Epithelial cell of umbilical artery (primary cell): ENCODE data around the gene RND1. TPM values are rescaled to one million over a fixed set of nuclear protein-coding genes. Genes with fewer than 3 reads are reported as not detected.

Experiments
- total RNA-seq: library from RNA; depleted of rRNA; stranded (reverse); fragments of >200 nt; gene quantifications from 2 replicates; pipeline ENCODE4 v1.2.3, GENCODE V29; 2014

Gene RND1
- 1.6 and 2.1 TPM in 2 replicates for total RNA-seq

GRCh38 chr12:48865281-48866051 lies at the start of gene RND1:
RND1 (minus strand) TSS chr12:48865870; CDS start chr12:48865767, 103 bp downstream.

DNA sequence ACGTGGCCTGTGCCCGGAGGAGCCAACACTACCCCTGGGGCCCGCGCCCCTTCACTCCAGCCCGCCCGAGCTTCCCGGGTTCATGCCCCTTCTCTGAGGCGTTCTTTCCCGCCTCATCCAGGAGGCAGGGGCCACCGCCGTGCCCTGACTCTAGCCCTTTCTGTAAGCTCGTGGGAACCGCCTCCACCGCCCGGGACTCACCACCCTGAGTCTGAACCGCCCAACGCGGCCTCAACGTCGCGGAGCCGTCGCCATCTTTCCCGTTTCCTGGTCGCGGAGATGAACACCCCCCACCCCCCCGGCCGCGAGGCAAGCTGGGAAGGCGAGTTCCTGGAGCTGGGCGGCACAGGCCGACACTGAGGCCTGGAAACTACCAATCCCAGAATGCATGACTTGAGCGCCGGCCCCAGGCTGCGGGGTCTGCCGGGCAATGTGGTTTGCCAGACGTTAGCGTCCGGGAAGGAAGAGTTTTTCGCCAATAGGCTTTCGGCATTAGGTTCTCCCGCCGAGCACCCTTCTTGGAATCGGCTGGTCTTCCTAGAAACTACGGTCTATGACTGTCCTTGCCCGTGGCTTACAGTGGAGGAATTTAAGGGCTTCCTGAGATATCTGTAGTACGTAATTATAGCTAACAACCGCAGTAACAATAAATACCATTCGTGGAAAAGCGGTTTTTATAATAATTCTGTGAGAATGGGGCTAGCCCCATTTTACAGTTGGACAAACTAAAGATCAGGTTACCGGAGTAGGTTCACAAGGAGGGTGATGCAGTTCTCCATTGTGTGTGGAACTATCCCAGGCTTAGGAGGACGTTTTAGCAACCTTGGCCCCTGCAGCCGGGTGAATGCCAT lies 13.6 kb downstream of the RND1 start, which contains the start of gene DDX23:
Gene DDX23, minus strand, starts transcription at position 281 of the 851 bp plus-strand sequence. CDS start 6,381 bp downstream, outside the sequence.

GRCh38 chr12:48817873-48818830 lies 47.5 kb downstream of the RND1 start, which contains the start of gene CACNB3:
CACNB3 (plus strand) TSS chr12:48818496; CDS start chr12:48818930, 434 bp downstream.

Other genes with a start within 250 kb of the RND1 start
- 54.0 and 54.6 TPM in 2 replicates for gene KANSL2, start 183.6 kb downstream of the RND1 start, total RNA-seq
- 19.8 and 28.3 TPM in 2 replicates for gene CCNT1, start 149.2 kb downstream of the RND1 start, total RNA-seq
- gene ADCY6, start 76.8 kb downstream of the RND1 start, total RNA-seq: 27.8 and 33.5 TPM in 2 replicates
- gene CACNB3, start 47.4 kb downstream of the RND1 start, total RNA-seq: 14.1 and 15.3 TPM in 2 replicates
- 78.0 and 112 TPM in 2 replicates for gene DDX23, start 13.7 kb downstream of the RND1 start, total RNA-seq
- 18.4 and 21.4 TPM in 2 replicates for gene FKBP11, start 59.6 kb upstream of the RND1 start, total RNA-seq
- gene ARF3, start 91.6 kb upstream of the RND1 start, total RNA-seq: 37.4 and 42.2 TPM in 2 replicates
- 0.32 TPM in 1 of 2 replicates, not detected in the other for gene WNT10B, start 105.9 kb upstream of the RND1 start, total RNA-seq
- gene WNT1, start 112.5 kb upstream of the RND1 start, total RNA-seq: not detected in 2 replicates
- gene DDN, start 133.5 kb upstream of the RND1 start, total RNA-seq: 0.15 and 0.32 TPM in 2 replicates
- 50.5 and 62.7 TPM in 2 replicates for gene PRKAG1, start 152.9 kb upstream of the RND1 start, total RNA-seq
- gene KMT2D, start 194.9 kb upstream of the RND1 start, total RNA-seq: 21.1 and 29.8 TPM in 2 replicates
- 1.6 and 4.9 TPM in 2 replicates for gene RHEBL1, start 204.1 kb upstream of the RND1 start, total RNA-seq
- gene DHH, start 228.9 kb upstream of the RND1 start, total RNA-seq: 3.9 and 9.9 TPM in 2 replicates
- 84.8 and 91.6 TPM in 2 replicates for gene LMBR1L, start 245.0 kb upstream of the RND1 start, total RNA-seq